K562 (cell line): ENCODE data around the gene HTR6. TPM values are rescaled to one million over a fixed set of nuclear protein-coding genes. Genes with fewer than 3 reads are reported as not detected.
A peak's percentile ranks its signal among the peaks of the same experiment; 100 is the strongest.

ENCODE experiments used
- ATAC-seq: fragments of 200-7000 bp; cut with Tn5 transposase; 3 replicates; pipeline ENCODE4 v1.9.1; 2020; ENCODE audit warnings: moderate library complexity
- BruUV-seq: library from RNA; stranded (reverse); fragments of 400-500 nt; replicated peaks from 2 replicates; lab custom pipeline; 2021; lab: Mats Ljungman, UMichigan
- CTCF ChIA-PET: fragments of 300-600 bp; formaldehyde crosslinking; extraction: SDS; loops from one replicate; lab custom pipeline; 2021; ENCODE audit warnings: low intra/inter-chr PET ratio; lab: Yijun Ruan, JAX
- POLR2A ChIA-PET: fragments of 300-600, 350-650 bp; sonication (Branson Sonifier 250); formaldehyde crosslinking; extraction: SDS; loops from one replicate; lab custom pipeline; 2021; ENCODE audit warnings: antibody characterized with exemption, inconsistent platforms; lab: Yijun Ruan, JAX
- DNase-seq, 4 experiments: peaks; one replicate each; pipeline versions ENCODE4 v3.0.0 to v3.0.0-alpha.2; 2011 to 2018; ENCODE audit warnings: low spot score in 3 of 4, mixed read lengths in 3 of 4; ENCODE audit errors: extremely low read depth in 1 of 4
- FAIRE-seq: peaks from 2 replicates; lab custom pipeline; 2011; peaks lifted over from hg19 to GRCh38; lab: Jason Lieb, UNC
- H2AFZ ChIP-seq: 2 replicates; pipeline ENCODE4 v1.6.0; 2011; ENCODE audit warnings: low read depth, low read length, control low read depth, inconsistent platforms
- H3K27ac ChIP-seq: fragments of 200-600 bp; 3 replicates; pipeline ENCODE4 v1.8.0; 2011; ENCODE audit warnings: low read depth, mild to moderate bottlenecking, control low read depth, inconsistent platforms, low read length, moderate library complexity, mixed read lengths; ENCODE audit errors: extremely low read depth
- H3K27me3 ChIP-seq, 2 experiments: fragments of 300-600 bp in 1 of 2; 2 replicates in 1 of 2; 3 replicates in 1 of 2; pipeline versions ENCODE4 v1.6.0 to v1.8.0; 2011; ENCODE audit warnings: inconsistent platforms in 2 of 2, low read length in 2 of 2, mild to moderate bottlenecking in 1 of 2, mixed read lengths in 1 of 2, moderate library complexity in 1 of 2; ENCODE audit not compliant: control insufficient read depth in 2 of 2, insufficient read depth in 2 of 2
- H3K36me3 ChIP-seq: fragments of 300-600 bp; 3 replicates; pipeline ENCODE4 v1.8.0; 2011; ENCODE audit warnings: mild to moderate bottlenecking, low read length, inconsistent platforms; ENCODE audit not compliant: control insufficient read depth, insufficient read depth
- H3K4me1 ChIP-seq, 2 experiments: fragments of 200-600 bp in 1 of 2; replicated peaks in 1 of 2; 2 replicates in 1 of 2; 3 replicates in 1 of 2; pipeline versions ENCODE4 v1.5.1 to v1.8.0; 2011; ENCODE audit warnings: inconsistent platforms in 2 of 2, low read length in 2 of 2, mild to moderate bottlenecking in 1 of 2, mixed read lengths in 1 of 2, moderate library complexity in 1 of 2; ENCODE audit not compliant: control insufficient read depth in 2 of 2, insufficient read depth in 2 of 2
- H3K4me2 ChIP-seq: 2 replicates; pipeline ENCODE4 v1.6.1; 2011; ENCODE audit warnings: low read length, control low read depth, inconsistent platforms, mixed read lengths; ENCODE audit not compliant: insufficient read depth
- H3K4me3 ChIP-seq: fragments of 200-600 bp; sonication (generic), shearing (Covaris generic); 2 replicates; pipeline ENCODE4 v1.5.1; 2016; ENCODE audit warnings: control low read depth, inconsistent platforms
- H3K79me2 ChIP-seq: fragments of 200-600 bp; 3 replicates; pipeline ENCODE4 v1.8.0; 2011; ENCODE audit warnings: low read length, inconsistent platforms; ENCODE audit not compliant: control insufficient read depth, insufficient read depth
- H3K9ac ChIP-seq, 2 experiments: 2 replicates each; pipeline versions ENCODE4 v1.6.0 to v1.6.1; 2011; ENCODE audit warnings: low read depth in 2 of 2, low read length in 2 of 2, control low read depth in 1 of 2, inconsistent platforms in 1 of 2, mild to moderate bottlenecking in 1 of 2, mixed read lengths in 1 of 2; ENCODE audit not compliant: insufficient read depth in 1 of 2
- H3K9me1 ChIP-seq: one replicate; pipeline ENCODE4 v1.6.0; 2011; ENCODE audit warnings: inconsistent platforms, mild to moderate bottlenecking, low read length, moderate library complexity; ENCODE audit not compliant: control insufficient read depth, insufficient read depth
- H3K9me3 ChIP-seq: replicated peaks from 2 replicates; pipeline ENCODE4 v1.5.1; 2011; ENCODE audit warnings: low read depth, low read length, inconsistent platforms; ENCODE audit not compliant: control insufficient read depth, insufficient read depth
- H4K20me1 ChIP-seq: replicated peaks from 2 replicates; pipeline ENCODE4 v1.6.1; 2011; ENCODE audit warnings: low read length, inconsistent platforms, mixed read lengths; ENCODE audit not compliant: control insufficient read depth, insufficient read depth
- BCL6 ChIP-seq: fragments of 250-450 bp; sonication (Bioruptor Pico); IDR thresholded peaks from 2 replicates; pipeline ENCODE4 v1.4.0; 2020
- BRD4 ChIP-seq: fragments of 200-600 bp; sonication (generic); IDR thresholded peaks from 2 replicates; pipeline ENCODE4 v1.6.1; 2017; ENCODE audit warnings: inconsistent platforms
- FOXA3 ChIP-seq, 2 experiments: fragments of 450-650 bp in 1 of 2; sonication (generic) in 1 of 2; formaldehyde crosslinking; IDR thresholded peaks in 1 of 2; conservative IDR thresholded peaks in 1 of 2; 2 replicates each; pipeline versions ENCODE4 v1.4.0 to v1.8.0; 2020 to 2022; ENCODE audit warnings: mild to moderate bottlenecking in 2 of 2, missing genetic modification reagents in 1 of 2
- HDAC6 ChIP-seq: IDR thresholded peaks from 2 replicates; pipeline ENCODE4 v1.6.1; 2012; ENCODE audit warnings: low read depth, mild to moderate bottlenecking, control low read depth, inconsistent platforms, low read length, moderate library complexity
- MAZ ChIP-seq, 2 experiments: fragments of 450-650 bp in 1 of 2; sonication (generic) in 1 of 2; formaldehyde crosslinking; IDR thresholded peaks in 1 of 2; conservative IDR thresholded peaks in 1 of 2; 2 replicates each; pipeline versions ENCODE4 v1.4.0 to v1.5.0; 2020; ENCODE audit warnings: mild to moderate bottlenecking in 1 of 2, missing genetic modification reagents in 1 of 2
- NCOA1 ChIP-seq: fragments of 450-650 bp; IDR thresholded peaks from 2 replicates; pipeline ENCODE4 v1.6.1; 2016; ENCODE audit warnings: low read depth
- PHTF2 ChIP-seq: fragments of 250-450 bp; sonication (Bioruptor Pico); IDR thresholded peaks from 2 replicates; pipeline ENCODE4 v1.5.0; 2021; ENCODE audit warnings: mild to moderate bottlenecking
- RBM14 ChIP-seq: fragments of 200-400 bp; formaldehyde crosslinking; IDR thresholded peaks from 2 replicates; pipeline ENCODE4 v1.6.1; 2018; ENCODE audit warnings: low read depth, mild to moderate bottlenecking, low read length, moderate library complexity, borderline replicate concordance; ENCODE audit not compliant: insufficient read depth
- RUNX1 ChIP-seq: sonication (generic); IDR thresholded peaks from 2 replicates; pipeline ENCODE4 v1.6.1; 2016; ENCODE audit warnings: antibody characterized with exemption, low read depth
- SMAD3 ChIP-seq: fragments of 450-650 bp; formaldehyde crosslinking; conservative IDR thresholded peaks from 2 replicates; pipeline ENCODE4 v1.4.0; 2020; ENCODE audit warnings: mild to moderate bottlenecking
- ZBTB17 ChIP-seq: fragments of 450-650 bp; formaldehyde crosslinking; IDR thresholded peaks from 2 replicates; pipeline ENCODE4 v1.4.0; 2020; ENCODE audit warnings: mild to moderate bottlenecking
- ZFPM2 ChIP-seq: fragments of 250-450 bp; sonication (Bioruptor Pico); IDR thresholded peaks from 2 replicates; pipeline ENCODE4 v1.5.1; 2022; ENCODE audit warnings: mild to moderate bottlenecking
- ZNF444 ChIP-seq: fragments of 250-450 bp; sonication (Bioruptor Pico); IDR thresholded peaks from 2 replicates; pipeline ENCODE4 v1.4.0; 2020; ENCODE audit warnings: mild to moderate bottlenecking, moderate library complexity
- WGBS: fragments of 100-300 bp; shearing (Covaris generic); methylation state at CpG from one replicate; pipeline ENCODE4 v1.1.6; 2016; ENCODE audit warnings: low coverage, mixed read lengths; ENCODE audit not compliant: insufficient coverage; ENCODE audit errors: missing lambda C conversion rate; 5-methylcytosine and 5-hydroxymethylcytosine counted together
- in situ Hi-C: fragments of 300-500 bp; cut with MboI; formaldehyde crosslinking; loops from 4 replicates; pipeline ENCODE4 v1.15.0; 2018; ENCODE audit warnings: inconsistent platforms, mixed read lengths
- intact Hi-C: fragments of 100-400 bp; cut with micrococcal nuclease; formaldehyde crosslinking; loops from 2 replicates; pipeline ENCODE4 v1.14.2; 2022
- polyA plus RNA-seq, 8 experiments: library from polyadenylated mRNA; depleted of rRNA in 4 of 8; stranded (reverse) in 5 of 8; unstranded in 3 of 8; fragments of >200 nt; fragmentation: Nextera tagmentation in 2 of 8; fragmentation: Illumina TruSeq in 1 of 8; extraction: Ambion mirVana in 2 of 8; extraction: Trizol in 1 of 8; gene quantifications; 2 replicates each; pipeline versions ENCODE4 v1.2.1 to v1.2.3, GENCODE V29; 2011 to 2014; ENCODE audit warnings: inconsistent platforms in 1 of 8, missing spikeins in 1 of 8
- total RNA-seq, 7 experiments: library from RNA; depleted of rRNA in 6 of 7; stranded (reverse); fragments of >200 nt in 6 of 7; fragmentation: Illumina TruSeq in 2 of 7; extraction: Trizol in 2 of 7; gene quantifications; 2 replicates each; pipeline versions ENCODE4 v1.2.1 to v1.2.3, GENCODE V29; 2011 to 2021; ENCODE audit warnings: low replicate concordance in 1 of 7
- TF ChIP-seq, protein P1 (sequence below), 2 experiments: IDR thresholded peaks; 2 replicates each; pipeline ENCODE4 v1.6.1; 2011; ENCODE audit warnings: borderline replicate concordance in 1 of 2, control low read depth in 1 of 2, low read depth in 1 of 2, low read length in 1 of 2, mild to moderate bottlenecking in 1 of 2, mixed read lengths in 1 of 2, moderate library complexity in 1 of 2; ENCODE audit not compliant: insufficient read depth in 1 of 2, insufficient read length in 1 of 2, poor library complexity in 1 of 2, severe bottlenecking in 1 of 2; ENCODE audit errors: extremely low read depth in 1 of 2
- TF ChIP-seq, protein P2 (sequence below): fragments of 250-450 bp; sonication (Bioruptor Pico); IDR thresholded peaks from 2 replicates; pipeline ENCODE4 v1.8.0; 2022; ENCODE audit warnings: inconsistent platforms, mild to moderate bottlenecking, moderate library complexity, borderline replicate concordance
- TF ChIP-seq, protein P3 (sequence below): fragments of 450-650 bp; formaldehyde crosslinking; IDR thresholded peaks from 2 replicates; pipeline ENCODE4 v1.4.0; 2020; ENCODE audit warnings: mild to moderate bottlenecking, moderate library complexity

HTR6 gene
- total and polyA plus RNA-seq, 9 of the 15 experiments (the other 6 are each of a cell fraction or from before 2014, with no cell fraction given) = not detected

DNA sequence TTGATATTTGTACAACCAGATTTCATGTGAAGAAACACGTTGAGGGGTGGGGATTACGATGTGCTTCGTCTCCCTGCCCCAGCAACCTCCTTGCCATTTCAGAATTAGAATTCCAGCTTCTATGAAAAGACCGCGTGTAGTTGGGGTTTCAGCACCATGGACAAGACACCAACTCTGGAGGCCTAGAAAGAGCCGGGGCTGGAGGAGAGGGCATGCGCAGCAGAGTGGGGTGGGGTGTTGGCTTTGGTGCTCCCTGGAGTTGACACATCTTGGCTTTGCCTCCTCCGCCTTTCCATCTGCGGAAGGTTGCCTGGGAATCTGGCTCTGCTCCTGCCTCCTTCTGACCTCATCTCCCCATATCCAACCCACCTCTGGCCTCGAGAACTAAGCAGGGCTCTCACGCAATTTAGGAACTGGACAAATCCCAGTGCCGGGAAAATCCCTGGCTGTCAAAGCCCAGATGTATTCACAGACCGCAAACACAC, 11.8 kb downstream of the HTR6 start:
- ATAC-seq (peak; percentile 96), DNase-seq (peak; percentile 76 to 89 (median 84)), FAIRE-seq (peak; percentile 92)
- Histone ChIP-seq H3K4me1 (peaks cover 0 to 9% of the 10 kb centered on the region in 2 experiments; a peak in 1 of 5 replicates), H3K27me3 (peaks cover 20 to 32% of the 10 kb centered on the region in 2 experiments), H3K9me1 (no peaks in the 10 kb centered on the region), H3K27ac (no peak overlapping the region), H3K4me3 (no peak overlapping the region), H2AFZ (no peak overlapping the region), H3K4me2 (no peak overlapping the region), H3K9me3 (no peaks in the 10 kb centered on the region), H3K36me3 (no peaks in the 10 kb centered on the region), H3K9ac (no peak overlapping the region), H3K79me2 (no peaks in the 10 kb centered on the region), H4K20me1 (peaks cover 32% of the 10 kb centered on the region)
- CTCF ChIA-PET = no interaction called here
- intact Hi-C loops = no loop called here
- POLR2A ChIA-PET = no interaction called here
- BruUV-seq = no TSS peak
- 4% methylated on average over 13 of the region's 13 CpGs for WGBS
- in situ Hi-C loops = no loop called here
- TF ChIP-seq ZNF444 (CRISPR knock-in tag) (no peak), SMAD3 (CRISPR knock-in tag) (no peak), BRD4 (no peak), NCOA1 (0 out of 2 replicates have a peak, but pooled peaks have one; percentile 33), FOXA3 (CRISPR knock-in tag; conservative IDR thresholded peaks at IDR 0.05 in 1 of 2, IDR thresholded peaks at IDR 0.05 in 1 of 2) (no peak), ZBTB17 (CRISPR knock-in tag) (no peak), MAZ (CRISPR knock-in tag; conservative IDR thresholded peaks at IDR 0.05 in 1 of 2, IDR thresholded peaks at IDR 0.05 in 1 of 2) (0 out of 4 replicates have a peak, but pooled peaks of 1 of the 2 experiments have one; percentile 35), RUNX1 (no peak), ZFPM2 (CRISPR knock-in tag) (no peak), HDAC6 (no peak), RBM14 (no peak), PHTF2 (CRISPR knock-in tag) (no peak), BCL6 (CRISPR knock-in tag) (0 out of 2 replicates have a peak, but pooled peaks have one; percentile 18)
- TF ChIP-seq, protein P1, sequence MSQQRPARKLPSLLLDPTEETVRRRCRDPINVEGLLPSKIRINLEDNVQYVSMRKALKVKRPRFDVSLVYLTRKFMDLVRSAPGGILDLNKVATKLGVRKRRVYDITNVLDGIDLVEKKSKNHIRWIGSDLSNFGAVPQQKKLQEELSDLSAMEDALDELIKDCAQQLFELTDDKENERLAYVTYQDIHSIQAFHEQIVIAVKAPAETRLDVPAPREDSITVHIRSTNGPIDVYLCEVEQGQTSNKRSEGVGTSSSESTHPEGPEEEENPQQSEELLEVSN (IDR thresholded peaks at IDR 0.05; ENCODE audit: borderline replicate concordance in 1 of 2, extremely low read depth in 1 of 2, insufficient read depth in 1 of 2, insufficient read length in 1 of 2, low read depth in 1 of 2, low read length in 1 of 2, poor library complexity in 1 of 2, severe bottlenecking in 1 of 2) = peak in 1 of 2 experiments; percentile 19
- TF ChIP-seq, protein P2, sequence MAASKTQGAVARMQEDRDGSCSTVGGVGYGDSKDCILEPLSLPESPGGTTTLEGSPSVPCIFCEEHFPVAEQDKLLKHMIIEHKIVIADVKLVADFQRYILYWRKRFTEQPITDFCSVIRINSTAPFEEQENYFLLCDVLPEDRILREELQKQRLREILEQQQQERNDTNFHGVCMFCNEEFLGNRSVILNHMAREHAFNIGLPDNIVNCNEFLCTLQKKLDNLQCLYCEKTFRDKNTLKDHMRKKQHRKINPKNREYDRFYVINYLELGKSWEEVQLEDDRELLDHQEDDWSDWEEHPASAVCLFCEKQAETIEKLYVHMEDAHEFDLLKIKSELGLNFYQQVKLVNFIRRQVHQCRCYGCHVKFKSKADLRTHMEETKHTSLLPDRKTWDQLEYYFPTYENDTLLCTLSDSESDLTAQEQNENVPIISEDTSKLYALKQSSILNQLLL (CRISPR knock-in tag) = no peak
- TF ChIP-seq, protein P3, sequence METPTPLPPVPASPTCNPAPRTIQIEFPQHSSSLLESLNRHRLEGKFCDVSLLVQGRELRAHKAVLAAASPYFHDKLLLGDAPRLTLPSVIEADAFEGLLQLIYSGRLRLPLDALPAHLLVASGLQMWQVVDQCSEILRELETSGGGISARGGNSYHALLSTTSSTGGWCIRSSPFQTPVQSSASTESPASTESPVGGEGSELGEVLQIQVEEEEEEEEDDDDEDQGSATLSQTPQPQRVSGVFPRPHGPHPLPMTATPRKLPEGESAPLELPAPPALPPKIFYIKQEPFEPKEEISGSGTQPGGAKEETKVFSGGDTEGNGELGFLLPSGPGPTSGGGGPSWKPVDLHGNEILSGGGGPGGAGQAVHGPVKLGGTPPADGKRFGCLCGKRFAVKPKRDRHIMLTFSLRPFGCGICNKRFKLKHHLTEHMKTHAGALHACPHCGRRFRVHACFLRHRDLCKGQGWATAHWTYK (CRISPR knock-in tag) = no peak
